MM.1S (cell line): Measurements from ENCODE around the gene MNAT1.

Experiments used
- CTCF ChIP-seq: fragments of 300-600 bp; sonication (generic); IDR thresholded peaks from 2 replicates; pipeline ENCODE4 v1.5.1; 2016; ENCODE audit warnings: antibody characterized with exemption, low read length, mixed read lengths
- EZH2 ChIP-seq: fragments of 300-600 bp; sonication (generic); optimal IDR thresholded peaks from 2 replicates; pipeline ENCODE3; 2017; ENCODE audit warnings: low read depth, mild to moderate bottlenecking, antibody characterized with exemption, low read length, mixed read lengths
- EZH2phosphoT487 ChIP-seq: fragments of 300-600 bp; sonication (generic); IDR thresholded peaks from 2 replicates; pipeline ENCODE4 v1.6.1; 2018; ENCODE audit warnings: antibody characterized with exemption, low read length

- TF ChIP-seq CTCF (no peak), EZH2 (no peak), EZH2phosphoT487 (no peak)
Observed at GRCh38 chr14:60700598-60700997, 34.0 kb upstream of the MNAT1 start.
